GM12864 (cell line): ENCODE measurements around the gene UGT1A6.
"Not testable (repeated sequence)": the region's sequence is repeated elsewhere in the genome, so short reads cannot be mapped to it uniquely, and the experiment has no call there.

ENCODE experiments used
- DNase-seq: peaks from one replicate; pipeline ENCODE4 v3.0.0-alpha.2; 2011; ENCODE audit warnings: low read depth
- H3K4me3 ChIP-seq: 2 replicates; pipeline ENCODE4 v1.5.1; 2011; ENCODE audit warnings: mild to moderate bottlenecking, low read depth, low read length, control low read depth
- TF ChIP-seq, protein P1 (sequence below): IDR thresholded peaks from 2 replicates; pipeline ENCODE4 v1.5.1; 2011; ENCODE audit warnings: low read depth, mild to moderate bottlenecking, moderate library complexity, low read length, control low read depth, inconsistent platforms; ENCODE audit errors: missing control alignments

UGT1A6 gene

GRCh38 chr2:233692648-233693047 lies at the start of gene UGT1A6:
UGT1A6 (plus strand) TSS chr2:233692890; CDS start chr2:233693005, 115 bp downstream.
- DNase-seq: no peak
- no peak within 1 kb of the TSS for H3K4me3 ChIP-seq
- TF ChIP-seq, protein P1, sequence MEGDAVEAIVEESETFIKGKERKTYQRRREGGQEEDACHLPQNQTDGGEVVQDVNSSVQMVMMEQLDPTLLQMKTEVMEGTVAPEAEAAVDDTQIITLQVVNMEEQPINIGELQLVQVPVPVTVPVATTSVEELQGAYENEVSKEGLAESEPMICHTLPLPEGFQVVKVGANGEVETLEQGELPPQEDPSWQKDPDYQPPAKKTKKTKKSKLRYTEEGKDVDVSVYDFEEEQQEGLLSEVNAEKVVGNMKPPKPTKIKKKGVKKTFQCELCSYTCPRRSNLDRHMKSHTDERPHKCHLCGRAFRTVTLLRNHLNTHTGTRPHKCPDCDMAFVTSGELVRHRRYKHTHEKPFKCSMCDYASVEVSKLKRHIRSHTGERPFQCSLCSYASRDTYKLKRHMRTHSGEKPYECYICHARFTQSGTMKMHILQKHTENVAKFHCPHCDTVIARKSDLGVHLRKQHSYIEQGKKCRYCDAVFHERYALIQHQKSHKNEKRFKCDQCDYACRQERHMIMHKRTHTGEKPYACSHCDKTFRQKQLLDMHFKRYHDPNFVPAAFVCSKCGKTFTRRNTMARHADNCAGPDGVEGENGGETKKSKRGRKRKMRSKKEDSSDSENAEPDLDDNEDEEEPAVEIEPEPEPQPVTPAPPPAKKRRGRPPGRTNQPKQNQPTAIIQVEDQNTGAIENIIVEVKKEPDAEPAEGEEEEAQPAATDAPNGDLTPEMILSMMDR: no peak

GRCh38 chr2:233643128-233643527 lies 49.6 kb upstream of the UGT1A6 start:
- no peak overlapping the region for H3K4me3 ChIP-seq
- TF ChIP-seq, protein P1: peak; percentile 39
- no peak for DNase-seq

GRCh38 chr2:233646033-233646432 lies 46.7 kb upstream of the UGT1A6 start:
- not testable (repeated sequence) for DNase-seq, H3K4me3 ChIP-seq

DNA sequence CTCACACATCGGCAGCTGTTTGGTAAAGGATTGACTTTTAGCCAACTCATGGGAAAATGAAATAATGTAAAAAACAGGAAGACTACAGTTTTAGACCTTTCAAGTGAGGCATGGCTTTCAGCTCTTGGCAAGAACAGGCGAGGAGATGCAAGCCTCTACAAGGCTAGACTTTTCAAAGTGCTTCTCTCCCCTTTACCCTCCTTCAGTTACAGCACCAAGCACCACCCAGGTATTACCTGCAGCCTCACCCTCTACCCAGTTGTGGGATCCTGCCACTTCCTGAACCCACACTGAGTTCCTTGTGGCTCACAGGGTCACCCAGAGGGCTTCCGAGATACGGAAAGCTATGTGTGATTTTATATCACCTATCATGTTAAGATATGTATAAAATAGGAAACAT lies 41.7 kb upstream of the UGT1A6 start:
- no peak overlapping the region for H3K4me3 ChIP-seq
- no peak for DNase-seq
- TF ChIP-seq, protein P1: no peak

DNA sequence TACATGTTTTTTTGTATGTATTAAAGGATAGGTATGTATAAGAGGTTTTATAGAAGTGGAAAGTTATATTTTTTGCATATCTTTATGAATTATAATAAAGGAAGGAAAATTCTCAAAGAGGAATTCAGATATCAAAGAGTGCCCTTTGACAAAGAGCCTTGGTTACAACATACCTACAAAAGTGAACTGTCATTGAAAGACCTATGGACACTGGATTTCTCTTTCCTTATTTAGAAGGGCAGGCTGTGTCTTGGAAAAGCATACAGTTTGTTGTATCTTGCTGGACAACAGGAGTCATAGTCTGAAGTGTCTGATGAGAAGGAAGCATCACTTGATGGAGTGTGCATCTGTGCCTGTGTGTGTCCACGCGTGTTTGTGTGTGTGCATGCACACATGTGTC lies 41.3 kb upstream of the UGT1A6 start:
- no peak overlapping the region for H3K4me3 ChIP-seq
- no peak for DNase-seq
- TF ChIP-seq, protein P1: no peak

- TF ChIP-seq, protein P1: no peak
- DNase-seq: no peak
These were observed 38.2 kb upstream of the UGT1A6 start for GRCh38 chr2:233654501-233654900.

DNA sequence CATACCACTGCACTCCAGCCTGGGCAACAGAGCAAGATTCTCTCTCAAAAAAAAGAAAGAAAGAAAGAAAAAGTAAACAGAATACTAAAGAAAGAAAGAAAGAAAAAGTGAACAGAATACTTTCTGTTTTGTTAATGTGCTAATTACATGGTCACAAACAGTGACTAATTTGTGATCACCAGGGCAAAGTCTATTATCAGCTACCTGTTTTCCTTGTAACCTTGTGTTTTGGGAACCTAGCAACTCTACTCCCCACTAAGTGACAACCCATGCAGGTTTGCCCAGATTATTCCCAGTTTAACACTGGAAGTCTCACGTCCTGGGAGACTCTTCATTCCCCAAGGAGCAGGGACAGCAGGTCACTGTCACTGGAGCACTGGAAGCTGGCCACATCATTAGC lies 37.6 kb upstream of the UGT1A6 start:
- no peak for DNase-seq
- TF ChIP-seq, protein P1: no peak
- no peak overlapping the region for H3K4me3 ChIP-seq

More at GRCh38 chr2:233654501-233654900, 38.2 kb upstream of the UGT1A6 start:
- no peak overlapping the region for H3K4me3 ChIP-seq

DNA sequence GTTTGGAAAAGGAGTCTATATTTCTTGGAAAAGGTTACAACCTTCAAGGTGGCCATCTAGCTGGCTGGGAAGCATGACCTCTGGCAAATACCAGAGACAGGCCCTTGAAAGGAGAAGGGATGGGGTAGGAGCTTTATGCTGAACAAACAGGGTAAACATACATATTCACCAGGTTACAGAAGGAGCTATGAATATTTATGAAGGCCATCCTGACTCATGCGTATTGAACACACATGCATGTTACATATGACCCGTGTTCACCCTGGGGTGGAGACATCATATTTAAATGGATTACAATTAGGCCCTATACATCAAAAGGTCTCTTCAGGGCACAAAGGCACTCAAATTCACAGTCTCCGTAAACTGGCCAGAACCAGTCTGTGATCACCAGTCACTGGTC lies 36.7 kb upstream of the UGT1A6 start:
- DNase-seq, H3K4me3 ChIP-seq: not testable (repeated sequence)
